HG02938 (cell line): ENCODE results near the gene HTRA3.

ENCODE experiments used
- ATAC-seq: cut with Tn5 transposase; IDR thresholded peaks from one replicate; pipeline ENCODE4 v1.9.1; 2021; ENCODE audit warnings: mild to moderate bottlenecking, moderate library complexity; ENCODE audit not compliant: unreplicated experiment

The HTRA3 gene

DNA sequence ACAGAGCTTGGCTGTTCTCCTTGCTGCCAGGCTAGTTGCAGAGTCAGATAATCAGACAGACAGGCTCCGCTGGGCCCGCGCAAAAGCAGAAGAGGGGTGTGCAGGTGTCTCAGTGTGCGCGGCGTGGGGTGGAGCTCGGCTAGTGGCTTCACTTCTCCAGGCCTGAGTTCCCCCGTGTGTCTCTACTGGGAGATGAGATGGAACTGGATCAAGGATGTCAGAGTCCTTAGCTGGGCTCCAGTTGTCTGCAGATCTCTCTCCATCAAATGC, 21.1 kb downstream of the HTRA3 start:
- ATAC-seq: no peak

DNA sequence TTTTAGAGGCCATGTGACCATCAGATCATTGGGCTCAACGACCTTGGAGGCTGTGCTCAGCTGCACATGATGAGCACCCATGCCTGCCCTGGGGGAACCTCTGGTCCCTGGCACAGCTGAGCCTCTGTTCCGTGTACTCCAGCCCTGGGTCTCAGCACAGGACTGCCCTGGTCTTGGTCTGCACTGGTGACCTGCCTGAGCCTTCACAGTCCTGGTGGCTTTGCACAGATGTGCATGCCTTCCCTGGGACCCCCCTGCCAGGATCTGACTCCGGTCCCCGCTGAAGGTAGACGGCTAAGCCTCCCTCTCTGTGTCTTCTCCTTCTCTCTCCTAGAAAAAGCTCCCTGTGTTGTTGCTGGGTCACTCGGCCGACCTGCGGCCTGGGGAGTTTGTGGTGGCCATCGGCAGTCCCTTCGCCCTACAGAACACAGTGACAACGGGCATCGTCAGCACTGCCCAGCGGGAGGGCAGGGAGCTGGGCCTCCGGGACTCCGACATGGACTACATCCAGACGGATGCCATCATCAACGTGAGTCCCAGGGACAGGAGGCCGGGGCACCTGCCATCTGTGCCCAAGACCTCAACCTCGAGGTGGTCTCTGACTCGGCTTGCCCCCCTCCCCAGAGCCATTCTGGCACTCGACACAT, 21.6 kb downstream of the HTRA3 start:
- ATAC-seq: no peak

DNA sequence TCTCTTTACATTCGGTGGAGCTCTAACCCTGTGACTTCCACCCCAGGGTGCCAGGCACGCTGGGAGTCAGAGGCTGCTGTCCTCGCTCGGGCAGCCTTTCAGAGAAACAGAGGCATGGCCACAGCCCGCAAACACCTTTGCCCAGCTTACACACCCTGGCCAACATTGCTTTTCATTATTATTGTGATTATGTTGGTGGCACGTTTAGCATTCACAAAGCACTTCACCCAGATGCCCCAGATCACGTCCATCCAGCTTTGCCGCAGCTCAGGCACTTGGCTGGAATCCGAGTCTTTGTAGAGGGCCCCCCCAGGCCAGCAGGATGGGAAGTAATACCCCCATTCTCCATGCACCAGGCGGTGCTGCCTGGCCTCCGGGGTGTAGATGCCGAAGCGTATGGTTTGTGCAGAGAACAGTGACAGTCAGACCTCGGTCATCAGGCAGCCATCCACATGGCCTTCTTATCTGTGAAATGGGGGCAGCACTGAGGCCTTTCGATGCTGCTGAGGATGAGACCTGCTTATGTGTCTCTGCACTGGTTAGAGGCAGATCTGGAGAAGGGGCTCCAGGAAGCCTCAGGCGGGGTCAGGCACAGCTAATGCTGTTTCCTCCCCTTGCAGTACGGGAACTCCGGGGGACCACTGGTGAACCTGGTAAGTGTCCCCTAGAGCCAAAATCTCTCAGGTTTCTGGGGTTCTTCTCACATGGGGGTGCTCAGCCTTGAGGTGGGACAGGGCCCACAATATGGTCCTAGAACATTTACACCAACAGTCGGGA, 22.3 kb downstream of the HTRA3 start:
- ATAC-seq: no peak

DNA sequence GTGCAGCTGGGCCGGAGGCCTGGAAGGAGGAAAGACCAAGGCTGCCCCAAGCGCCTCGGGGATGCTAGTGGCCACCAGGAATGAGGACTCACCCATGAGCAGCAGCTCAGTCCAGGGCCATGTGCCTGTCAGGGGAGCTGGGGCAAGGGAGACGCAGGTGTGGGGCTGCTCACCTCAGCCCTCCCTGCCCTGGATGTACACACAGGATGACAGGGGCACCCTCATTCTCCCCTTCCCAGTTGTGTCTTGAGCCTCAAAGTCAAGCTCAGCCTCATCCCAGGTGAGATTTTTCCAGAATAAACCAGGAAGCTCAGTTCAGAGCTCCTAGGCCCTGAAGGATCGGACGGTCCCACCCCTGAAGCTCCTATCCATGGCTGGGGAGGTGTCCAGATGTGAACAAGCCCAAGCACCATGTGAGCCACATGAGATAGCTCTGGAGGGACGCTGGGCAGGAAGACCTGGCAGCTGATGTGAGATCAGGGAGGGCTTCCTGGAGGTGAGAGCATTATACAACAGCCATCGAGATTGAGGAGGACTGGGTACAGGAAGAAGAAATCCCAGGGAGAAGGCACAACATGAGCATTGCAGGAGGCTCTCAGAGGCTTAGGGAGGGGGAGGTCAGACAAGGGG, 23.0 kb downstream of the HTRA3 start:
- no peak for ATAC-seq

DNA sequence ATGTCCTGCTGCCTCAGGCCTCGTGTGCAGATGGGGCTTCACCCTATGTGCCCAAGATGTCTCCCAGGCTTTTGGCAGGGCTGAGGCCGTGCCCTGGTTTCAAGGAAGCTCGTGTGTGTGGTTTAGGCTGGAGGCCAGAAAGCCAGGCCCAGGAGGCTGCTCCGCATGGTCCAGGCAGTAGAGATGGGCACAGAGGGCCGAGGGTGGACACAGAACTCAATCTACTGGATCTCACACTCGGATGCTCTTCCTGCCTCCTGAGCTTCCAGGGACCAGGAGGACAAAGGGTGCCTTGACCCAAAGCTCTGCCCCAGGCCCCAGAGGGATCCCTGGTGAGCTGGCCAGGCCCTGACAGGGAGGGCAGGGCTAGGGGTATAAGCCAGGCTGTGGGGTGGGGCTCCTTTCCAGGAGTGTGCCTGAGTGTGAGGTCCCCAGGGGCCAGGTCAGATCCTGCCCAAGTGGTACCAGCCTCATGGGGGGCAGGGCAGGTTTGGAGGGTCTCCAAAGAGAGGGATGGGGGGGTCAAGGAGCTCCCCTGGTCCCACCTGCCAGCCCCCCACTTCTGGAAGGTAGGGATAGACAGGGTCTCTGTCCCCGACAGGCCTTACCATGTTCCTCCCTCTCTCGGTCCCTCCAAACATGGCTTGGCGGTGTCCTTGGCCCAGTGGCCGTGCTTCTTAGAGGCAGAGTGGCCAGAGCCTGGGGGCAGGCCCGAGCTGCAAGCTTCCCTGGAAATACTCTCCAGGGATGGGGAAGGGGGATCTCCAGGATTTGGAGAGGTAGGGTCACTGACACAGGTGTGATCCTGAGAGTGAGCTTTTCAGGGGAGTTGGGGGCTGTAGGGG, 23.8 kb downstream of the HTRA3 start:
- ATAC-seq: no peak

DNA sequence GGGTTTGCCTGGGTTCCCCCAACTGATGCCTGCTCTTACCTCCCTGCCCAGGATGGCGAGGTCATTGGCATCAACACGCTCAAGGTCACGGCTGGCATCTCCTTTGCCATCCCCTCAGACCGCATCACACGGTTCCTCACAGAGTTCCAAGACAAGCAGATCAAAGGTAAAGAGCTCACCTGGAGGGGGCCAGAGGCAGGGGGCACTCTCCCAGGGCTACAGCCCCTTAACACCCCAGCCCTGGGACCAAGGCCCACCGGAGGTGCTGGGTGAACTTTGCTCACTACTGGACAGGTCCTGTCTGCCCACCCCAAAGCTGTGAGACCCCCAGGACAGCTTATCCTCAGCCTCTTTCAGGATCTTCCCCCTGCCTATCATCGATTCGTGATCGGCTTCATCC, 24.5 kb downstream of the HTRA3 start:
- no peak for ATAC-seq

DNA sequence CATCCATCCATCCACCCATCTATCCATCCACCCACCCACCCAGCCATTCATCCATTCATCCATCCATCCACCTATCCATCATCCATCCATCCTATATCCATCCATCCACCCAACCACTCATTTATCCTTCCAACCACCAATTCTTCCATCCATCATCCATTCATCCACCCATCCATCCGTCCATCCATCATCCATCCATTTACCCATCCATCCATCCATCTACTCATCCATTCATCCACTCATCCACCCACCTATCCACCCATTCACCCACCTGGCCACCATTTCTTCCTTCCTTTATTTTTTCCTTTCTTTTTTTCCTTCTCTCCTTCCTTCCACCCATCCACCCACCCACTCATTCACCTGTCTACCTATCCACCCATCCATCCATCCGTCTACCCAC, 25.2 kb downstream of the HTRA3 start:
- no peak for ATAC-seq

DNA sequence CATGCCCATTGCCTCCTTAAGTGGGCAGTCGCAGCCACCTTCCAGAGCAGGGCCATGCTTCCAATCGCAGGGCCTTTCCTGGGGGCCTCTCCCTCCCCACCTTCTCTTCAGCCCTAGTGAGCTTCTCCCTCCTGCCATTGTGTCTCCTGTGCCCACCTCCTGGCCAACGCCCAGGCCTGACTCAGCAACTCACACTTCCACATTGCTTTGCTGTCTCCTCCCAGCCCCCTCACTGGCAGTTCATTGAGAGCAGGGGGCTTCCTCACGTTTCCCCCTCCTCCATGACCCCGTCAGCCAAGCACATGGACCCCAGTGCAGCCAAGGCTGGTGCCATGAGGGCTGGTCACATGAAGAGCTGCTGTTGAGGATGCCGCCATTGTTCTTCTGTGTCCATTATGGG, 25.9 kb downstream of the HTRA3 start:
- no peak for ATAC-seq

DNA sequence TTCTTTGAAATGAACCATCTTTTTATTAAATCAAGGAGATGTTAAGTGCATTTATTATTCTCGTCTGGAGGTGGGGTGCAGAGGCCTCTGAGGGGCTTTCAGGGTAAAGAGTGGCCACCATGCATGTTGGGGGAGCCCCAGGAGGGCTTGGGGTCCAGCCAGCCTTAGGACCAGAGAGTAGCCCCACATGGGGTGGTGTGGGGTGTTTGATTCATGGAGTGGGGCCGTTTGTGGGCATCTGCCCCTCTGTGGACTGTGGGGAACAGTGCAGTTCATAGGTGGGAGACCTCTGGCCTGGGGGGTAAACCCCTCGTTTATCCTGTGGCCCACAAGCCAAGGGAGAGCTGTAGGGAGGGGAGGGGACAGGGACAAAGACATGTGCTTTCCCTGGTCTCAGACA, 26.9 kb downstream of the HTRA3 start:
- no peak for ATAC-seq

DNA sequence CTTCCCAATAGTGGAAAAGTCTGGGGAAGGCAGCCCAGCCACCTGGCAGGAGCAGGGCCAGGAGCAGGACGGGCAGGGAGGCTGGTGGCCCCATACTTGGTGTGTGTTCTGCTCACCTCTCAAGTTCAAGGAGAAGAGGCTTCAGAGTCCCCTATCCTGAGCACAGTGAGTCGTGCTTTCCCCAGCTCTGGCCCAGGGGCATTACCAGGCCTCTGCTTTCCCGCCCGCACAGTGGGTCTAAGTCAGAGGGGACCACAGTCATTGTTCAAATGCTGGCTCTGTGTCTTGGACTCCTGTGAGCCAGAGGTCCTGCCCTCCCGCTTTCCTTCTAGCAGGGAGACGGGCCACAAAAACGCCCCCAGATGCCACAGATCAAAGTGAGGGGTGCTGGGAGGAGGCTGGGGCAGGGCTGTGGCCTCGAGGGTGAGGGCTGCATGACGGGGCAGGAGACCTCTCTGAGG, 27.6 kb downstream of the HTRA3 start:
- ATAC-seq: no peak

DNA sequence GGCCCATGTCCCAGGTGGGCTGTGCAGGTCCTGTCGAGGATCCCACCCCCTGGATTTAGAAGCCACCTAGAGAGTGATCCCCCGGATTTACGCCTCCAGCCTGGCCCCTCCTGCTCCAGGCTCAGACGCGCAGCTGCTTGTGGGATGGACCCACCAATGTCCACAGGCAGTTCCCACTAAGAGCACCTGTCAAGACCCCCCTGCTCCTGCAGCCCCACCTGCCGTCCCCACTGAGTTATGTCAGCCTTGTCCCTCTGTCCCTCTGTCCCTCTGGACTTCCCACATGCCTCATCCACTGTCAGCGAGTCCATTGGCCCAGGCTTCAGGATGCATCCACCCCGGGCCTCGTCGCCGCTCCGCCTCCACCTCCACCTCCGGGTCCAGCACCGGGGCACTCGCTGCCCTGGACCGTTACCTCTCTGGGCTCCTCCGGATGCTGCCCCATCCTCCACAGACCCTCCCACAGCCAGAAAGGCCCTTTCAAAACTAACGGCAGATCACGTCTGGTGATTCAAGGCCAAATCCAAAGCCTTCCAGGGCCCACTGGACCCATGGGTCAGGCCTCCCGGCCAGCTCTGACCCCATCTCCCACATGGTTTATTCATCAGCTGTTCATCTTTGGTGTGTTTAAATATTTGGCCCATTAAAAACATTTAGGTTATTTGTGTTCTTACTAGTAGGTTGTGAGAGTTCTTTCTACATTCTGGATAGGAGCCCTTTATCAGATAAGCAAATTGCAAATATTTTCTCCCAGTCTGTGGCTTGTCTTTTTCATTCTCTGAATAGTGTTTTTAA, 28.3 kb downstream of the HTRA3 start:
- ATAC-seq: no peak

DNA sequence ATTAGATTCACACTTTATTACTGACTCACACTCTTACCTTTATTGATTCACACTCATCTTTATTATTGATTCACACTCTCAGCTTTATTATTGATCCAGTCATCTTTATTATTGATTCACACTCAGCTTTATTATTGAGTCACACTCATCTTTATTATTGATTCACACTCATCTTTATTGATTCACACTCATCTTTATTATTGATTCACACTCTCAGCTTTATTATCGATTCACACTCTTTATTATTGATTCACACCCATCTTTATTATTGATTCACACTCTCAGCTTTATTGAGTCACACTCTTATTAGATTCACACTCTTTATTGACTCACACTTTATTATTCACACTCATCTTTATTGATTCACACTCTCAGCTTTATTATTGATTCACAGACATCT, 31.3 kb downstream of the HTRA3 start:
- no peak for ATAC-seq

DNA sequence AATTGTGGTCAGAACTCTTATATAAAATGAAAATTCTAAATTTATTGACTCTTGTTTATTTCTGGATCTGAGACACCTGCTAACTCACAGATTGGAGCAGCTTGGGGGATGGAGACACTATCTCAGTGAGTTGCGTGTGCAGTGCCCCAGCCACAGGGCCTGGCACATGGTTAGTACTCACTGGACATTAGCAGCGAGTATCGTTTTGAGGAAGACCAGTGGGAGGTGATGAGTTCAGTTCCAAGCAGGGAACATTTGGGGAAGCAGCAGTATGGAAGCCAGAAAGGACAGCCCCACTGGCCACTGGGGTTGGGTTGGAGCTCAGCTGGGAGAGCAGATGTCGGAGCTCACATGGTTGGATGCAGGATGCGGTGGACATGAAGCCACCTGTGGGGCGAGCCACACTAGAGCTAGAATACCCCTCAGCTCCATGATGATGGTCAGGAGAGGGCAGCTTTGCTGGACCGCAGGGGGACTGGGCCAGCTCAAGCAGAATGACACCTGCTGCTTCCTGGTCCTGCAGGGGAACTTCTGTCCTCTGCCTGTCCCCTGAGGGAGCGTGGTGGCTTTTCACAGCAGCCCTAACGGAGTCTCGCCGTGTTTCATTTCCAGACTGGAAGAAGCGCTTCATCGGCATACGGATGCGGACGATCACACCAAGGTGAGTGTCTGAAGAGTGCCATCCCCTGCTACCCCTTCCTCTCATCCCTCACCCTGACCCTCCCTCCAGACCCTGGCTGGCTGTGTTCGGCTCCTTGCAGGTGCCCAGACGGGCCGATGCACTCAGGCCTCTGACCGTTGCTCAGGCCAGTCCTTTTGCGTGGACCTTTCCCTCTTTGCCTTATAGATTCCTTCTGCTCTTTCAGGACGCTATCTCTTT, 32.5 kb downstream of the HTRA3 start:
- no peak for ATAC-seq

DNA sequence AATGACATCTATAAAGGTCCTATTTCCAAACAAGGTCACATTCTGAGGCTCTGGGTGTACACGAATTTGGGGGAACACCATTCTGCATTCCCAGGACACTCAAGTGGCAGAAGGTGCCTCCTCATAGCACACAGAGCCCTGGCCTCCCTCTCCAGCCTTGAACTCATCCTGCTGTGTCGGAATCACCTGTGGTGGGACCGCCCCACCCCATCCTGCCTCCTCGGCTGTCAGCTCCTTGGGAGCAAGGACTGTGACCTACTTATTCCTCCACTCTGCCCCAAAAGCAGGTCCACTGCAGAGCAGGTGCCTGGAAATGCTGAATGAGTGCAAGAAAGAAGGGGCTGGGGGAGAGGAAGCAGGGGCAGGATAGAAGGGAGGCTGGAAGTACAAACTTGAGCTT, 33.5 kb downstream of the HTRA3 start:
- ATAC-seq: no peak

DNA sequence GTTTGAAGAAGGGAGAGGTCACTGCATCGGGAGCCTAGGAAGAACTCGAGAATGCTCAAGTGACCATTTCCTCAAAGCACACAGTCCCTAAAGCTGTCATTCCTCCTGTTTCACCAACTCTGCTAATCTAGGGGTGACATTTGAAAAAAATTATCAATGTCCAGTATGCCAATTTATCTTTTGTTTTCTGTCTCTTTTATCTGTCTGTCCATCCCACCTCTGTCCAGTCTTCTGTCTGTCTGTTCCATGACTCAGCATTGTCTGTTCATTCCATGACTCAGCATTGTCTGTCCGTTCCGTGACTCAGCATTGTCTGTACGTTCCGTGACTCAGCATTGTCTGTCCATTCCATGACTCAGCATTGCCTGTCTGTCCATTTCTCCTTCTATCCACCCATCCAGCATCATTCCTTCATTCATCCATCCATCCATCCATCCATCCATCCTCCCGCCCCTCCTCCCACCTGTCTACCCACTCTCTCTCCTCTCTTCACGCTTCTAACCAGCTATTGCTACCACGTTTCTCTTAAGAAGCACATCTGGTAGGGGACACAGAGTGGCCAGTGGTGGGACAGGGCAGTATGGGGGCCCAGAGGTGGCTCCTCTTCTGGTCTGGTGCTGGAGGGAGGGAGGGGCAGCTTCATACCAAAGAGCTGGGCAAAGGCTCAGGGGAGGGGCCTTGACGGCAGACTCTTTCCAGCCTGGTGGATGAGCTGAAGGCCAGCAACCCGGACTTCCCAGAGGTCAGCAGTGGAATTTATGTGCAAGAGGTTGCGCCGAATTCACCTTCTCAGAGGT, 34.1 kb downstream of the HTRA3 start:
- no peak for ATAC-seq

DNA sequence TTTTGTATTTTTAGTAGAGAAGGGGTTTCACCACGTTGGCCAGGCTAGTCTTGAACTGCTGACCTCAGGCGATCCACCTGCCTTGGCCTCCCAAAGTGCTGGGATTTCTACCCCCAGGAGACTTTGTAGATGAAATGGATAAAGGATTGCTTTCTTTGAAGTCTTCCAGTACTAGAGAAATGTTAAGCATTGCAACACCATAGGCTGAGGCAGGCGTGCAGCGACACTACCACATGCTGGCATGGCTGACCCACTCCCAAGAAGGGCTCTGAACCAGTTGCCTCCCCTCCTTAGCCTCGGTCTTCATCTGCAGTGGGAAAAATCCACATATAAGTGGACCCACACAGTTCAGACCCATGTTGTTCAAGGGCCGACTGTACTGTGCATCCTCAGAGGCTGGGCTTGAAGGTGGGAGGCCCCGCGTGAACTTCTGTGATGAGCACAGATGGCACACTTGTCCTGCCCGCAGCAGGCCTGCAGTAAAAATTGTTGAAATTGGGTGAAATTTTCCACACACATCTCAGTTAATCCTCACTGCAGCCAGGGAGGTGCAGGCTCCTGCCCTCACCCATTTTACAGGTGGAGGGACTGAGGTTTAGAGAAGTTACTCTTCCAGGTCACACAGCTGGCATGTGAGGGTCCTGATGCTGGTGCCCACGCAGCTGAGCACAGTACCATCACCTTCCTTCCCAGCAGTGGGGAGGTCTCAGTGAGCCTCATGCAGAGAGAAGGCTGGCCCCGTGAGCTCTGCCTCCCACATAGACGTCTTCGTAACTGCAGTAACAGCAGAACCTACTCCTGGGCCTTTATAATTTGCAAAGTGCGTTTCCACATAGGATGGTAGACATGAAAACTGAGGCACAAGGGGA, 35.5 kb downstream of the HTRA3 start:
- no peak for ATAC-seq

DNA sequence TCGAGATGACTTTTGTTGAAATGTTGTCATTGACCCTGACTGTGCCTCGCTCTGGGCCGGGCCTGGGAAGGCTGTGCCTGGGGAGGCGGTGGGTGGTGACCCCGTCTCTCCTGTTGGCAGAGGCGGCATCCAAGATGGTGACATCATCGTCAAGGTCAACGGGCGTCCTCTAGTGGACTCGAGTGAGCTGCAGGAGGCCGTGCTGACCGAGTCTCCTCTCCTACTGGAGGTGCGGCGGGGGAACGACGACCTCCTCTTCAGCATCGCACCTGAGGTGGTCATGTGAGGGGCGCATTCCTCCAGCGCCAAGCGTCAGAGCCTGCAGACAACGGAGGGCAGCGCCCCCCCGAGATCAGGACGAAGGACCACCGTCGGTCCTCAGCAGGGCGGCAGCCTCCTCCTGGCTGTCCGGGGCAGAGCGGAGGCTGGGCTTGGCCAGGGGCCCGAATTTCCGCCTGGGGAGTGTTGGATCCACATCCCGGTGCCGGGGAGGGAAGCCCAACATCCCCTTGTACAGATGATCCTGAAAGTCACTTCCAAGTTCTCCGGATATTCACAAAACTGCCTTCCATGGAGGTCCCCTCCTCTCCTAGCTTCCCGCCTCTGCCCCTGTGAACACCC, 36.4 kb downstream of the HTRA3 start:
- ATAC-seq: no peak
